HG03575 (cell line): ENCODE measurements around the gene PHACTR3.
"Not testable (repeated sequence)": the region's sequence is repeated elsewhere in the genome, so short reads cannot be mapped to it uniquely, and the experiment has no call there.

Experiments
- ATAC-seq: cut with Tn5 transposase; IDR thresholded peaks from one replicate; pipeline ENCODE4 v1.9.1; 2021; ENCODE audit not compliant: unreplicated experiment, insufficient number of reproducible peaks, low FRiP score; ENCODE audit errors: extremely low read depth

Gene PHACTR3

DNA sequence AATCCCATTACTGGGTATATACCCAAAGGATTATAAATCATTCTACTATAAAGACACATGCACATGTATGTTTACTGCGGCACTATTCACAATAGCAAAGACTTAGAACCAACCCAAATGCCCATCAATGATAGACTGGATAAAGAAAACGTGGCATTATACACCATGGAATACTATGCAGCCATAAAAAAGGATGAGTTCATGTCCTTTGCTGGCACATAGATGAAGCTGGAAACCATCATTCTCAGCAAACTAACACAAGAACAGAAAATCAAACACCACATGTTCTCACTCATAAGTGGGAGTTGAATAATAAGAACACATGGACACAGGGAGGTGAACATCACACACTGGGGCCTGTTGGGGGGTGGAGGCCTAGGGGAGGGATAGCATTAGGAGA, 285.7 kb downstream of the PHACTR3 start:
- not testable (repeated sequence) for ATAC-seq

DNA sequence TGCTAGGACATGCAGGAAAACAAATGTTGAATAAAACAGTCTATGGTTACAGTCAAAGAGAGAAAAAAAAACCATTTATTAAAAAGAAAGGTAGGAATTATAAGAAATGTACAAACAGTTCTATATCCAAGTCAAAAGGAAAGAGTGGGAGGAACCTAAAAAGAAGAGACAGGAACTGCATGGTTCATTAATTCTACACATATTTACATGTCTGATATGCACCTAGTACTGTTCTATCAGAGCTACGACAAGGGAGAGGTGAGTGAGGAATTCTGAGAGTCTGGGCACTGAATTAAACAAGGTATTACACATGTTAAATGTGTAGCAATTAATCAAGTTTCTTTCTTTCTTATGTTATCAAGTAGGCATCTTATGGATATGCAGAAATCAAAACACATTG, 287.2 kb downstream of the PHACTR3 start:
- ATAC-seq = no peak

DNA sequence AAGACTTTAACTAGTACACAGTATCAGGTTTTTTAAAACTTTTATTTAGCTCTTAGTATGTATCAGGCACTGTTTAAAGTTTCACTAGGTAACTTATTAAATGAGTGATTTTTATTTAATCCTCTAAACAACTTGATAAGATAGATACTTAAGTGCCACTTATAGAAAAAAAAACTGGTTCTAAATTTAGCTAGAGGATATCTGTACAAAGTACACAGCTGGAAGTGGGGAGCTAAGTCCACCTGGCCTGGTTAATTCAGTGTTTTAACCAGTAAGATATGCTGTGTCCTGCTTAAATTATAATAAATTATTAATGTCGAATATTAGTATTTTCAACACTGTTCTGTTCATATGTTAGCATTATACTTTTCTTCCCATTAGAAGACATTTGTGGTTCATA, 291.6 kb downstream of the PHACTR3 start:
- no peak for ATAC-seq
